NCI-H226 (cell line): ENCODE results near the gene SEMA4G.
A peak's percentile ranks its signal among the peaks of the same experiment; 100 is the strongest.

ENCODE experiments used
- DNase-seq: peaks from one replicate; pipeline ENCODE4 v3.0.0-alpha.2; 2015

SEMA4G gene

DNA sequence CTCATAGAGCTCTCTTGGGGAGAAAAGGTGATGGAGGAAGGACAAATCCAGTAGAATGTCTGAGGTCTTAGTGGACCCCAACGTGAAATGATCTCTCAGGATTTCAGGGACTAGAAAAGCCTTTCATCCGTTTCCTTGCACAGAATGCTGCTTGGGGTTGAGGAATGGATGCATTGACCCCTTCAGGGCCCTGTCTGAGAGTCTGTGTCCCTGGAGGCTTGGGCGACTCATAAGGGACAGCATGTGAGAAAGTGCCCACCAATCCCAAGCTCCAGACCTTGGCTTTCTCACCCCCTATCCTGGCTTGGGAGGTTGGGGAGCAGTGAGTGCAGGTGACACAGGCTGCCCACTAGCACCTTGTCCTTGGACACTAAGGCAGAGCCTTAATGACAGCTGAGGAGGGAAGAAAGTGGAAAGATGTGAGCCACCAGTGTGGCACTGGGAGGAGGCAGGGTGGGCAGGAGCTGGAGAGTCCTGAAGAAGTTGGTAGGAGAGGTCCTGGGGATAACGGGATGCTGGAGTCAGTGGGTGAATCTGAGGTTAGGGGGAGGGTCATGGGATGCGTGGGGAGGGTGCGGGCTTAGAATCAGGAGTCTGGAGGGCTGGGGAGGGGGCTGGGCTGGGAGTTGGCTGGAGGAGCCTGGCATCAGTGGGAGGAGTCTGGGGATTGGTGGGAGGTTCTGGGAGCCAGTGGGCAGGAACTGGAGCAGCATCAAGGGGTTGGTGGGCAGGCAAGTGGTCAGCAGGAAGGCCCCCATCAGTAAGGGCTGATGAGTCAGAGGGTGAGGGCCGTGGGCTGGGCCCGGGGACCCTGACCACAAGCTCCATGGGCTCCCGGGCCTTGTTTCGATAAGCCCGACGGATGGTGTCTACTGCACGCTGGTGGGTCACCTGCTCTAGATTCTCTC, 38.9 kb downstream of the SEMA4G start:
- DNase-seq = no peak

DNA sequence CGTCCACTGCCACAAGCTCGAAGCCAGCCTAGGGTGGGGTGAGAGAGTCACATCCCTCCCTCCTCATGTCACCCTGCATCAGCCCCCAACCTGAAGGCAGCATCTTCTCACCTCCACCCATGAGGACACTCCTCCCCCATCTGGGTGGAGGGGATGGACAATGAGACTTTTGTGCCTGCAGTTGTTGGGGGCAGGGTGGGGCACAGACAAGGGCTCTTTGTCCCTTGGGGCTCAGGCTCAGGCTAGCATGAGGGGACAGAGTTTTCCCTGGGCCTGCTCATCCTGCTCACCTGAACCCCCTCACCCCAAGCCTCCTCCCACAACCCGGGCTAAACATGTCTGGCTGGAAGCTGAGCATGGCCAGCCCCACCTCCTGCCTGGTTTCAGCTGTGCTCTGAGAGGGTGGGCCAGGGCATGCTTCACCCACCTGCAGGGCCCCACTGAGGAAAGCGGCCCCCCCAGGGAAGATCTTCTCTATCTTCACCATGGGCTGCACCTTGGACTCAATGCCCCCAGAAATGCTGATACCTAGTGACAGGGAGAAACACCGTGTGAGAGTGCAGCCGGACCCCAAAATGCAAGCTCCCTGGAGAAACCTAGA, 39.6 kb downstream of the SEMA4G start:
- DNase-seq = no peak

DNA sequence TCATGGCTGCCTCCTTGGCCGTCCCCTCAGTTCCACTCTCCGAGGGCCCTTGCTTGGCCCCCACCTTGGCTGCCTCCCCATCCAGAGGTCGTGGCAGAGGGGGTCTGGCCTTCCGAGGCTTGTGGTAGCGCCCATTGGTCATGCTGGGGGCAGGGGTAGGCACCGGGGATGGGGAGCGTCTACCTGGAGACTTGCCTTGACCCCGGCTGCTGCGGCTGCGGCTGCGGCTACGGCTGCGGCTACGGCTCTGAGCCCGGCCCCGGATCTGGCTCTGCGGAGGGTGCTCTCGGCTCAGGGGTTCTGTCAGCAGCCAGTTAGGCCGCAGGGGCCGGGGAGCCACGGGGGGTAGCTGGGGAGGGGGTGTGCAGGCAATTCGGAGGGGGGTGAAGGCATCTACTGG, 41.0 kb downstream of the SEMA4G start:
- no peak for DNase-seq

DNA sequence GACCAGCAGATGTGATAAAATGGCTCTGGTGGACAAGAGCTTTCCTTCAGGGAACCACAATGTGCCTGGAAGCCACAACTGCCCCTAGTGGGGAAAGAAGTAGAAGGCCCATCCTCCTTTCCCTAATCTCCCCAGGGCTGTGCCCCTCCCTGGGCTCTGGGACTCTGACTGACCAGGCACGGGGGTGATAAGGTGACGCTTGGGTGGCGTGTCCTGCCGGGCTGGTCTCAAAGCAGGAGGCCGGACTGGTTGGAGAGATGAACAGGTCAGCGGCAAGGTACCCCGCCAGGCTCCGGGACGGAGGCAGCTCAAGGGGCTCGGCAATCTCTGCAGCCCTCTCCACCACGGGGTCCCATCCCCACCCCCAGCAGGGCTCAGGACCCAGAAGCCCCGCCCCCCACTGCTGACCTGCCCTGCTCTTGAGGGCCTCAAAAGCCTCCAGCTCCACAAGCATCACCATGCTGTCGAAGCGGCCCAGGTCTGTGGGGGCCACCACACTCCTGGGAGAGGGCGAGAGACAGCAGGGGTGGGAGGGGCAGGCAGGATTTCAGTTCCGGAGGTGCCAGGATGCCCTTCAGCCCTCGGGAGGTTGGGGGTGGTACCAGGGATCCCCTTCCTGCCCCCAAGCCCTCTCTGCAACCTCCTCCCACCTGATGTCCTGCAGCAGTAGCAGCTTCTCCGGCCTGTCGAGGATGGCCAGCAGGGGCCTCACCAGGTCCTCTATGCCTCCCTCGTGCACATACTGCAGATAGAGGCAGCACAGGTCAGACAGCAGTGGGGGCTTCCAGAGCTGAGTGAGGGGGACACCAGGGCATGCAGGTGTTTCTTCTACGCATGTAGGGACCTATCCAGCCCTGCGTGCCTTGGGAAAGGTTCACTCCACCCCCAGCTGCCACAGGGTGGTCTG, 42.5 kb downstream of the SEMA4G start:
- DNase-seq = no peak

DNA sequence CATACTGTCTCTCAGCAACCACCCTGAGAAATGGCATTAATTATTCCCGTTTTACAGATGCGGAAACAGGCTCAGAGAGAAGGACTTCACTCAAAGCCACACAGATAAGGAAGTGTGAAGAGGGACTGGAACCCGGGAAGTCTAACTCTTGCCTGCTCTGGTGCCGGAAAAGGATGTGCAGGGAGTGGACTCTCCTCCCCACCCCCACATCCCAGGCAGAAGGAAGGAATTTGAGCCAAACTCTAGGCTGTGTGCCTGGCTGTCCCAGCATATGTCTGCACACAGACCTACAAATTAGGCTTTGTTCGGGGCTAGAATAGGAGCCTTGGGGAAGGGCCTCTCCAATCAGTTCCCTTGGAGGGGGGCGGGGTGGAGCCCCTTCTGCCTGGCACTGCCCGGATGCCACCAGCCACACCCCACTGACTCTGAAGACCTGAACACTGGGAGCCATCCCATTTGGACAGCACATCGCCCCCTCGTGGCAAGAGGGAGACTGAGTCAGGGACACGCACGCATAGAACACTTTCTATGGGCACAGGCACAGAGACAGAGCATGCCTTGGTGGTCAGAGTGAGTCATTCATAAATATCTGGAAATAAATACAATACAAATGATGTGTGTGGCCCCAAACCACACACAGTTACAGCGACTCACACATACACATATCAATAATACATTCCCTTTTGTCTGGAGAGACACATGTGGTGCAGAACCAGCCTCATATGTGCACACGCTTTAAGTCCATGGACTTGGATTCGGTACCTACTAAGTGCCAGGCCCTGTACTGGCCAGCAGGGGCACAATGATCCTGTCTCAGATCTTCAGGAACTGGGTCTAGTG, 43.4 kb downstream of the SEMA4G start:
- peak; percentile 89 for DNase-seq

DNA sequence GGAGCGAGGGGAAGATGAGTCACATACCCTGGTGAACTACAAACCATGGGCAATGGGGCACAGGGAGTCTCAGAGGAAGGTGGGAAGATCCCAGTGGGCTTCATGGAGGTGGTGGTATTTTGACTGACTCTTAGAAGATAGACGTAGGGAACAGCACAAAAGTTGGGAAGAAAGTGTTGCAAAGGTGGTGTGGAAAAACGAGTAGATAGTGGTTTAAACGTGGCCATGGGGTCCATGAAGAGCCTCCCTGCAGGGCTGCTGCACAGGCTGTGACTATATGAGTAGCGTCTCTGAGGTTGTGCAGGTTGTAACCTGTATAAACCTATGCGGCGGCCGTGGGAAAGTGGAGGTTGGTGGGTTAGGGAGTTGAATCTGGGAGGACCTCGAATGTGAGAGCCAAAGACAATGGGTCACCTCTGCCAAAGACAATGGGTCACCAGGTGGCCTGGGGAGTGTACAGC, 44.1 kb downstream of the SEMA4G start:
- no peak for DNase-seq

DNA sequence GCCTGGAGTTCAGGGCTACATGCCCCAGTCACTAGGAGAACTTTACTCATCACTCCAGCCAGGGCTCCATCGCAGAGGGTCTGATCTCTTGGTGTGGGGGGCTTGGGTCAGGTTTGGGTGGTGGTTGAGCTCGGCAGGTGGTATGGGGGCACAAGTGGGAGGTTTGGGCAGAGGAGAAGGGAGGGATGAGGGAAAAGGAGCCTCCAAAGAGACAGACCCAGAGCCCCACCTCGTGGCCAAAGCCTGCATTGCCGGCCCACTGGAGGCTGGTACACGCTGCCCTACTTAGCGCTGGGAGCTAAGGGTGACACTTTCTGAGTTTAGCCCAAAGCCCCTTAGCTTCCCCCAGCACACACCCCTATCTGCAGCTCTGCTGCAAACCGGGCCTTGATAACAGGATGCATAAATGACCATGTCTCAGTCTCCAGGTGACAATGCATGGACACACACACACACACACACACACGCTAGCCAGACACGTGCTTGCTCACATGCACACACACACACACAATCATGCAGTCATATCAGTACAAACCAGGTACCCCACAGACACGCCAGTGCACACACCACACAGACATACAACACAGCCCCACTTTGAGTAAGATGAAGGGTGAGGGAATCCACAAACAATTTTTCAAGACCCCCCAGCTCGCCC, 45.1 kb downstream of the SEMA4G start:
- DNase-seq = peak; percentile 50

DNA sequence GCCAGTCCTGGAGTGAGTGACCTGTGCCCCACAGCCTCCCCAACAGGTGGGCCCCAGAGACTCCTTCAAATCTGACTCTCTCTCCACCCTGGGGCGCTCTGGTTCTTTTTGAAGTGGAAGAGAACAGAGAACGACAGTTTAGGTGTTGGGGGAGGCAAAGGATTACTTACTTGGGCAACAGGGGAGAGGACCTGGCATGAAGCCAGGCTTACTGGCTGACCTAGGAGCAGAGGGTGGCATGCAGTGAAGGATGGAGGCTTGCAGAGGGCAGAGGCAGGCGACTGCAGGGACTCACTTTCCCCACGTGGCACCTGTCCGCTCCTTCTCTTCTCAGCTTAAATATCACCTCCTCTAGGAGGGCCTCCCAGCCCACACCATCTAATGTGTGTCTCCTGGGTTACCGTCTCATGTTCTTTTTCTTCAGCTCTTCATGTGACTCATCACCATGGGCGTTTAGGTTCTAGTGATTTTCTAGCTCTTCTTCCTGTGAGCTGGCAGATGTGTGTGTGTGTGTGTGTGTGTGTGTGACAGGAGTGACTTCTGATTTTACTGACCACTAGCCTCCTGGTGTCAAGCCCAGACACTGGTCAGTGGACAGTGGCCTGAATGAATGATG, 45.8 kb downstream of the SEMA4G start:
- peak; percentile 79 for DNase-seq

DNA sequence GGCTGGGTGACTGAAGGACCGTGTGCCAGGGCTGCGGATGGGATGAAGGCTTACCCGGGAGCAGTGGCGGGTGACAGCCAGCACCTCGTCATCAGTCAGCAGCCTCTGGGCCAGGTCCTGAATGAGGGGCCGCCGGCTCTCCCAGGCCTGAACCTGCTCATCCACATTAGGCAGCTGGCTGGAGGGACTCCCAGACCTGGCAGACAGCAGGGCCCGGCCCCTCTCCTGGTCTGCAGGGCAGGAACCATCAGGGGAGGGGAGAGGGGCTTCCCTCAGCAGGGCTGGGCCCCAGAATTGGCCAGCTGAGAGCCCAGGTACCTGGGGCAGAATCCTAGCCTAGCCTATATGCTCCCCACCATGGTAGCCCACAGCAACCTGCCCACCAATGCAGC, 46.3 kb downstream of the SEMA4G start:
- DNase-seq = no peak

DNA sequence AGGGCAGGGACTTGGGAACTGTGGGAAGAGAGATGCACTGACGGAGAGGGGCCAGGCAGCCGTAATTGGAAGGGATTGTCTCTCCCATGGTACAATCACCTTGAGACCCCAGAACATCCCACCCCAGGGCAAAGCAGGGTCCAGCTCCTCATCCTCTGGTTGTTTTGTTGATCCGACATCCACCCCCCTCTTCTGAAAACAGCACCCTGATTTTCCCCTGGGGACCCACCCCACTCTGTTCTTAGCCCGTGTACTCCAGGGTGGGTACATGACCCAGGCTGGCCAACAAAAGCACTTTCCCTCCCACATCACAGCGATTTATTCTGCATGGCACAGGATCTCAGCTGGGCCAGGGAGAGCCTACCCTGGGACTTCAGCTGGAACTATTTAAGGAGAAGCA, 47.5 kb downstream of the SEMA4G start:
- DNase-seq = no peak

DNA sequence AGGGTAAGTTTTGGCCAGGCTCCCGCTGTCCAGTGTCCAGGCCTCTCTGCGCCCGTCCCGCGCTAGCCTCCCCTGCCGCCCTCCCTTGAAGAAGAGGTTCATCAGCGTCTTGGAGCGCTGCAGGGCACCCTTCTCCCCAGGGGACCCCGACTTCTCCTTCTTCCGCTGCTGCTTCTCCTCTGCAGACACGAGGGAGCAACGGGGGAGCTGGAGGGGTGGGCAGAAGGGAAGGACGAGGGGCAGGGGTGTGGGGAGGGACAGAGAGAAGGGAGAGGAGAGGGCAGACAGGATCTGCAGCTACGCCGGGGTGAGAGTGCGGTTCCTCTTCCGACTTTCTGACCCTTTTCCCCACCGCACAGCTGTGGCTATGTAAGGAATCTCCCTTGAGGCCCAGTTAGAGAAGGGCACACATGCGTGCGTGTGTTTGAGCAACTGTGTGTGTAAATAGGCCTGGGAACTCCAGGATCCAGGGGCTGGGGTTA, 48.9 kb downstream of the SEMA4G start:
- DNase-seq = no peak

DNA sequence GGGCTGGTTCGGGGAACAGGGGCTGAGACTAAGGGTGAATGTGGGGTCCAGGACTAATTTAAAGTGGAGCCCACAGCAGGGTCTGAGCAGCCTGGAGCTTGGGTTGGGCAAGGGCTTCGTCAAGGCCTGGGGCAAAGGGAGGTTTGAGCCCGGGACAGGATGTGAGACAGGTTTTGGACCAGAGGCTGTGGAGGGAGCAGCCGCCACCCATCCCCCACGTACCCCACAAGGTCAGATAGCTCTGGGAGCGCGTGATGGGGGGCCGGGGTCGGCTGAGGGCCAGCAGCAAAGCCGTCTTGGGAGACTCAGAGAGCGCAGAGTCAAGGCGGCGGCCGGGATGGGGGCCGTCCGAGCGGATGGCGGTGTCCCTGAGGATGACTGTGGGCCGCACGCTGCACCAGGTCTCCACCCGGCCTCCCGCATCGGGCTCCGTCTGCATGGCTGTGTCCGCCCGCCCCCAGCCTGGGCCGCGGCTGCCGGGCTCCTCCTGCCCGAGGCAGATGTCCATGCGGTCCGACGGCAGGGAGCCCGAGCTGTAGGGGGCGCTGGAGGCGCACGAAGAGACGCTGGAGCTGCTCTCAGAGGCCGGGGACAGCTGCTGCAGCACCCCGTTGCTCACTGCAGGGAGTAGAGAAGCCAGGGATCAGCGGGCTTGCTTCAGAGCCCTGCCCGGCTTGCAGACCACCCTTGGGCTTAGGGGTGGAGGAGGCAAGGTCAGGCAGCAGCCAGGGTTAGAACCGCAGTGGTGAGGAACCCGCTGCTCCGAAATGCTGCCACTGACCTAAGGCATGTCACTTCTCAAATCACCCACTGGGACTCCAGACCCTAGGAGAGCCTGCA, 49.5 kb downstream of the SEMA4G start:
- peak; percentile 74 for DNase-seq
